A673 (cell line): ENCODE results near the gene ATXN2. TPM values are rescaled to one million over a fixed set of nuclear protein-coding genes. Genes with fewer than 3 reads are reported as not detected.

Source experiments
- BruUV-seq: library from RNA; stranded (reverse); fragments of 400-500 nt; replicated peaks from 2 replicates; lab custom pipeline; 2021; lab: Mats Ljungman, UMichigan
- CTCF ChIA-PET: fragments of 300-600 bp; sonication (Branson Sonifier 250); formaldehyde crosslinking; loops from one replicate; lab custom pipeline; 2022; ENCODE audit warnings: antibody characterized with exemption; lab: Charles Lee
- POLR2A ChIA-PET: fragments of 300-600 bp; sonication (Branson Sonifier 250); formaldehyde crosslinking; loops from one replicate; lab custom pipeline; 2022; ENCODE audit warnings: antibody characterized with exemption; ENCODE audit not compliant: low non-redundant PET; lab: Charles Lee
- DNase-seq: peaks from one replicate; pipeline ENCODE4 v3.0.0-alpha.2; 2015; ENCODE audit warnings: low spot score
- H3K27ac ChIP-seq: fragments of 200-600 bp; sonication (generic); 2 replicates; pipeline ENCODE4 v1.5.1; 2016; ENCODE audit warnings: mixed run types, low read depth, mild to moderate bottlenecking, mixed read lengths, antibody characterized with exemption, low read length; ENCODE audit not compliant: poor library complexity, severe bottlenecking
- H3K27me3 ChIP-seq: fragments of 200-600 bp; sonication (generic); replicated peaks from 2 replicates; pipeline ENCODE4 v1.6.1; 2017; ENCODE audit warnings: mixed run types, low read depth, mild to moderate bottlenecking, mixed read lengths, antibody characterized with exemption, low read length; ENCODE audit not compliant: insufficient read depth, poor library complexity
- H3K36me3 ChIP-seq: fragments of 200-600 bp; sonication (generic); 2 replicates; pipeline ENCODE4 v1.6.1; 2016; ENCODE audit warnings: mixed run types, mild to moderate bottlenecking, mixed read lengths, antibody characterized with exemption, low read length; ENCODE audit not compliant: insufficient read depth, poor library complexity, severe bottlenecking
- H3K4me1 ChIP-seq: fragments of 200-600 bp; sonication (generic); 2 replicates; pipeline ENCODE4 v1.6.1; 2017; ENCODE audit warnings: mixed run types, mild to moderate bottlenecking, mixed read lengths, antibody characterized with exemption, low read length; ENCODE audit not compliant: insufficient read depth, poor library complexity, severe bottlenecking
- H3K4me3 ChIP-seq: fragments of 200-600 bp; sonication (generic); 2 replicates; pipeline ENCODE4 v1.5.1; 2016; ENCODE audit warnings: low read depth, mixed run types, mild to moderate bottlenecking, mixed read lengths, low read length; ENCODE audit not compliant: poor library complexity, severe bottlenecking
- H3K9me3 ChIP-seq: fragments of 200-600 bp; sonication (generic); 2 replicates; pipeline ENCODE4 v1.6.1; 2016; ENCODE audit warnings: mixed run types, low read depth, mild to moderate bottlenecking, mixed read lengths, antibody characterized with exemption, low read length; ENCODE audit not compliant: poor library complexity, severe bottlenecking
- EZH2 ChIP-seq: fragments of 200-600 bp; sonication (generic); IDR thresholded peaks from 2 replicates; pipeline ENCODE4 v1.6.1; 2017; ENCODE audit warnings: borderline replicate concordance, low read depth, mild to moderate bottlenecking, mixed read lengths, antibody characterized with exemption, low read length; ENCODE audit not compliant: poor library complexity, severe bottlenecking
- intact Hi-C: fragments of 100-400 bp; cut with micrococcal nuclease; formaldehyde crosslinking; loops from one replicate; pipeline ENCODE4 v1.10.0; 2022; ENCODE audit not compliant: unreplicated experiment
- total RNA-seq: library from RNA; stranded (reverse); gene quantifications from 2 replicates; pipeline ENCODE4 v1.2.3, GENCODE V29; 2021
- TF ChIP-seq, protein P1 (sequence below): fragments of 300-800, 200-600 bp; sonication (generic); conservative IDR thresholded peaks from 2 replicates; pipeline ENCODE4 v1.5.1; 2017; ENCODE audit warnings: low read depth, mild to moderate bottlenecking, antibody characterized with exemption, low read length, moderate library complexity, mixed read lengths

Gene ATXN2
- total RNA-seq, 1 experiment from 2014 or later: 94.4 TPM

DNA sequence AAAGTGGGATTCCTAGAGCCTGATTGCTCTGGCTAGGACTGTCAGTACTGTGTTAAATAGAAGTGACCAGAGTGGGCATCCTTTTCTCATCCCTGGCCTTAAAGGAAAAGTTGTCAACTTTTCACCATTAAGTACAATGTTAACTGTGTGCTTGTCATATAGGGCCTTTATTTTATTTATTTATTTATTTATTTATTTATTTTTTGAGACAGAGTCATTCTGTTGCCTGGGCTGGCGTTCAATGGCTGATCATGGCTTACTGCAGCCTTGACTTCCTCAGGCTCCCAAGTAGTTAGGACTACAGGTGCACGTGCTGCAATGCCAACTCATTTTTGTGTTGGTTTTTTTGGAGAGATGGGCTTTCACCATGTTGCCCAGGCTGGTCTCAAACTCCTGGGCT lies 181.8 kb downstream of the ATXN2 start:
- BruUV-seq: no TSS peak
- POLR2A ChIA-PET: no interaction called here
- intact Hi-C loops: no loop called here
- Histone ChIP-seq H3K36me3 (peaks cover 45% of the 10 kb centered on the region), H3K27me3 (no peaks in the 10 kb centered on the region), H3K4me3 (no peak overlapping the region), H3K27ac (no peak overlapping the region), H3K4me1 (peaks cover 19% of the 10 kb centered on the region), H3K9me3 (no peaks in the 10 kb centered on the region)
- TF ChIP-seq EZH2: no peak
- TF ChIP-seq, protein P1, sequence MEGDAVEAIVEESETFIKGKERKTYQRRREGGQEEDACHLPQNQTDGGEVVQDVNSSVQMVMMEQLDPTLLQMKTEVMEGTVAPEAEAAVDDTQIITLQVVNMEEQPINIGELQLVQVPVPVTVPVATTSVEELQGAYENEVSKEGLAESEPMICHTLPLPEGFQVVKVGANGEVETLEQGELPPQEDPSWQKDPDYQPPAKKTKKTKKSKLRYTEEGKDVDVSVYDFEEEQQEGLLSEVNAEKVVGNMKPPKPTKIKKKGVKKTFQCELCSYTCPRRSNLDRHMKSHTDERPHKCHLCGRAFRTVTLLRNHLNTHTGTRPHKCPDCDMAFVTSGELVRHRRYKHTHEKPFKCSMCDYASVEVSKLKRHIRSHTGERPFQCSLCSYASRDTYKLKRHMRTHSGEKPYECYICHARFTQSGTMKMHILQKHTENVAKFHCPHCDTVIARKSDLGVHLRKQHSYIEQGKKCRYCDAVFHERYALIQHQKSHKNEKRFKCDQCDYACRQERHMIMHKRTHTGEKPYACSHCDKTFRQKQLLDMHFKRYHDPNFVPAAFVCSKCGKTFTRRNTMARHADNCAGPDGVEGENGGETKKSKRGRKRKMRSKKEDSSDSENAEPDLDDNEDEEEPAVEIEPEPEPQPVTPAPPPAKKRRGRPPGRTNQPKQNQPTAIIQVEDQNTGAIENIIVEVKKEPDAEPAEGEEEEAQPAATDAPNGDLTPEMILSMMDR: no peak
- CTCF ChIA-PET: no interaction called here
- no peak for DNase-seq

DNA sequence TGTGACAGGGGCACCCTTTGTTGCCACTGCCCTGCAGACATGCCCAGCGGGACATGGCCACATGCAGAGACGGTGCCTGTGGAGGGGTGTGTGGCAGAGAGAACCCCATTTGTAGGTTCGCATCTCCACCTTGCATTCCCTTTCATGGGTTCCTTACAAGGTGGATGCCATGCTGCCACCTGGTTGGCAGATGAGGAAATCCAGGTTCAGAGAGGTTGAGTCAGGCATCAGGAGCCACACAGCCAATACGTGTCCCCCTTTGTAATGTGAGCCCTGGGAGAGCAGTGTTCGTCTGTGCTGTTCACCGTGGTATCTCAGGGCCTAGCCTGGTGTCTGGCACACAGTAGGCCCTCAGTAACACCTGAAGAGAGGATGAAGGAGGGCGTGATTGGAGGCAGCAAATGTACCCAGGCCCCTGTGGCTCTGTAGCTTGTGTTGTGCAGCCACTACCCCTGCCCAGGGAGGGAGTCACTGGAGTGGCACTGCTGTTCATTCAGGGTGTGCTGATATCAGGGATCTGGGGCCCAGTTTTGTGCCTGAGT lies 184.3 kb downstream of the ATXN2 start:
- no peaks in the 10 kb centered on the region for H3K27me3 ChIP-seq
- peaks cover 21% of the 10 kb centered on the region for H3K36me3 ChIP-seq
- intact Hi-C loops: no loop called here
- H3K27ac ChIP-seq: peak overlapping the region; percentile 91
- H3K9me3 ChIP-seq: no peaks in the 10 kb centered on the region
- TF ChIP-seq, protein P1: no peak
- no peak for TF ChIP-seq EZH2
- POLR2A ChIA-PET: interaction anchor here (0.5 kb wide), 1 partner anchor 29 kb away, joined by 7 read pairs; no protein-coding TSS in a partner anchor
- DNase-seq: no peak
- H3K4me1 ChIP-seq: peaks cover 44% of the 10 kb centered on the region
- BruUV-seq: no TSS peak
- H3K4me3 ChIP-seq: no peak overlapping the region
- CTCF ChIA-PET: no interaction called here

GRCh38 chr12:111413442-111414086 lies 185.6 kb downstream of the ATXN2 start:
- intact Hi-C loops: no loop called here
- peak; percentile 52 for DNase-seq
- Histone ChIP-seq H3K27me3 (no peaks in the 10 kb centered on the region), H3K27ac (peak overlapping the region; percentile 91), H3K36me3 (peaks cover 9% of the 10 kb centered on the region), H3K9me3 (no peaks in the 10 kb centered on the region), H3K4me3 (no peak overlapping the region), H3K4me1 (peaks cover 56% of the 10 kb centered on the region)
- BruUV-seq: no TSS peak
- POLR2A ChIA-PET: interaction anchor here (0.5 kb wide), 1 partner anchor 14 kb away, joined by 15 read pairs; no protein-coding TSS in a partner anchor
- CTCF ChIA-PET: no interaction called here
- TF ChIP-seq EZH2: no peak
- TF ChIP-seq, protein P1: no peak
